Nephron (organoid): Measurements from ENCODE around the gene WWC2.

Experiments used
- H3K27ac Mint-ChIP-seq, 3 experiments: 2 replicates each; pipeline ENCODE4 v1.8.0; 2020; ENCODE audit warnings: mixed read lengths in 3 of 3, mild to moderate bottlenecking in 2 of 3, moderate library complexity in 1 of 3
- H3K27me3 Mint-ChIP-seq: 2 replicates; pipeline ENCODE4 v1.8.0; 2021; ENCODE audit warnings: low read depth, mild to moderate bottlenecking, moderate library complexity, mixed read lengths
- H3K36me3 Mint-ChIP-seq: 2 replicates; pipeline ENCODE4 v1.8.0; 2020; ENCODE audit warnings: low read depth, mixed read lengths
- H3K4me1 Mint-ChIP-seq: 2 replicates; pipeline ENCODE4 v1.8.0; 2020; ENCODE audit warnings: mixed read lengths
- H3K4me3 Mint-ChIP-seq, 3 experiments: 2 replicates each; pipeline ENCODE4 v1.8.0; 2020; ENCODE audit warnings: mild to moderate bottlenecking in 3 of 3, mixed read lengths in 3 of 3, moderate library complexity in 2 of 3
- H3K9me3 Mint-ChIP-seq: 2 replicates; pipeline ENCODE4 v1.8.0; 2020; ENCODE audit warnings: mixed read lengths
- TF ChIP-seq, protein P1 (sequence below), 3 experiments: fragments of 200-600 bp; sonication (generic); IDR thresholded peaks; one replicate each; pipeline ENCODE4 v1.5.0; 2021; ENCODE audit warnings: antibody characterized with exemption in 3 of 3; ENCODE audit not compliant: unreplicated experiment in 3 of 3

The WWC2 gene

DNA sequence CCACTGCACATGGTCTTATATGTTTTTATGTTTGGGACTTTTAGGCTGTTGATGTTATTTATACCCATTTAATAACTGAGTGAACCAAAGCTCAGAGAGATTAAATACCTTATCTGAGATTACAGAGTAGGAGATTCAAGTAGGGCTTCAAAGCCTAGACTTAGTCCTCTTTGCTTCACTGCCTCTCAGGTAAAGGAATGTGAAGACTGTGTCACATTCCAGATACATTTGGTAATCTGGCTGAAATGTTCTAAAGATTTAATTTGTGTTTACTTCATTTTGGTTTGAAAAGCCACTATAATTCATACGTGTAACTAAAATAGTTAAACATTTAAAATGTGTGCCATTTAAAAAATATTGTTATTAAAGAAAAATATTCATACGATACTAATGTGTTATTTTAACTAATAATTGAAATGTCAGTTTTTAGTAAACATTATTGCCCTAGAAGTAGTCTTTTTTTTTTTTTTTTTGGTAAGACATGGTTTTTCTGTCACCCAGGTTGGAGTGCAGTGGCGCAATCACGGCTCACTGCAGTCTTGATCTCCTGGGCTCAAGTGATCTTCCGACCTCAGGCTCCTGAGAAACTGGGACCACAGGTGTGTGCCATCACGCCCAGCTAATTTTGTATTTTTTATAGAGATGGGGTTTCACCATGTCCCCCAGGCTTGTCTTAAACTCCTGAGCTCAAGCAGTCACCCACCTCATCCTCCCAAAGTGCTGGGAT is 54.3 kb downstream of the WWC2 start:
- no peak overlapping the region for H3K4me3 Mint-ChIP-seq
- H3K9me3 Mint-ChIP-seq = no peaks in the 10 kb centered on the region
- no peaks in the 10 kb centered on the region for H3K27me3 Mint-ChIP-seq
- no peak overlapping the region for H3K27ac Mint-ChIP-seq
- TF ChIP-seq, protein P1, sequence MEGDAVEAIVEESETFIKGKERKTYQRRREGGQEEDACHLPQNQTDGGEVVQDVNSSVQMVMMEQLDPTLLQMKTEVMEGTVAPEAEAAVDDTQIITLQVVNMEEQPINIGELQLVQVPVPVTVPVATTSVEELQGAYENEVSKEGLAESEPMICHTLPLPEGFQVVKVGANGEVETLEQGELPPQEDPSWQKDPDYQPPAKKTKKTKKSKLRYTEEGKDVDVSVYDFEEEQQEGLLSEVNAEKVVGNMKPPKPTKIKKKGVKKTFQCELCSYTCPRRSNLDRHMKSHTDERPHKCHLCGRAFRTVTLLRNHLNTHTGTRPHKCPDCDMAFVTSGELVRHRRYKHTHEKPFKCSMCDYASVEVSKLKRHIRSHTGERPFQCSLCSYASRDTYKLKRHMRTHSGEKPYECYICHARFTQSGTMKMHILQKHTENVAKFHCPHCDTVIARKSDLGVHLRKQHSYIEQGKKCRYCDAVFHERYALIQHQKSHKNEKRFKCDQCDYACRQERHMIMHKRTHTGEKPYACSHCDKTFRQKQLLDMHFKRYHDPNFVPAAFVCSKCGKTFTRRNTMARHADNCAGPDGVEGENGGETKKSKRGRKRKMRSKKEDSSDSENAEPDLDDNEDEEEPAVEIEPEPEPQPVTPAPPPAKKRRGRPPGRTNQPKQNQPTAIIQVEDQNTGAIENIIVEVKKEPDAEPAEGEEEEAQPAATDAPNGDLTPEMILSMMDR (IDR thresholded peaks at IDR 0.05; ENCODE audit: unreplicated experiment in 3 of 3) = no peak
- H3K36me3 Mint-ChIP-seq = peaks cover 5% of the 10 kb centered on the region
- H3K4me1 Mint-ChIP-seq = peaks cover 19% of the 10 kb centered on the region

GRCh38 chr4:183154701-183155391 is 55.8 kb downstream of the WWC2 start:
- Mint-ChIP-seq H3K27ac (peak overlapping the region; percentile 37 to 77 (median 72)), H3K9me3 (no peaks in the 10 kb centered on the region), H3K4me3 (peak overlapping the region in 1 of 3 experiments; percentile 22), H3K27me3 (no peaks in the 10 kb centered on the region), H3K4me1 (peaks cover 15% of the 10 kb centered on the region), H3K36me3 (peaks cover 5% of the 10 kb centered on the region)
- TF ChIP-seq, protein P1 (IDR thresholded peaks at IDR 0.05; ENCODE audit: unreplicated experiment in 3 of 3) = no peak

DNA sequence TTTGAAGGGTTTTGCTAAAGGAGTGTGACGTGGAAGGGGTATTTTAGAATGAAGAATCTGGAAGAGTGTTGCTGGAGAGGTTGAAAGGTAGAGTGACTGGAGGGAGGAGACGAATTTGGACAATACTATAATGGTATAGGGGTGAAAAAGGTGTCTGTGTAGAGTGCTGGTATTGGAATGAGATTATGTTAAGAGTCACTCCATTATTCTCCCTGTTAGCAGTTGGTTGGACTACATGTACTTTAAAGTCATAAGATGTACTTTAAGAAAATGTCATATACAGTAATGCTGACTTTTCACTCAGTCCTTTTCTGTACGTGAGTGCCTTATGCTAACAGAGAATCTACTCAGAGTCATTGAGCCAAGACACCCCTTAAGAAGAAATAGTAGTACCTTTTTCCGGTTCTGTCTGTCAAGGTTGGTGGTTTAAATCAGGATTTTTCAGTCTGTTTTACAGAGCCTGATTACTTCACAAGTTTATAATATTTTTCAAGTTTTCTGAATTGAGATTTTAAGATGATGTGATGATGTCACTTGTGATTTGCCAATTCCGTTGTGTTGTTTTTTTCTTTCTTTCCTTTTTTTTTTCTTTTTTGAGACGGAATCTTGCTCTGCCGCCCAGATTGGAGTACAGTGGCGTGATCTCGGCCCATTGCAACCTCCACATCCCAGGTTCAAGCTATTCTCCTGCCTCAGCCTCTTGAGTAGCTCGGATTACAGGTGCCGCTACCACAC is 56.6 kb downstream of the WWC2 start:
- Mint-ChIP-seq H3K4me1 (peaks cover 15% of the 10 kb centered on the region), H3K4me3 (no peak overlapping the region), H3K27ac (peak overlapping the region; percentile 37 to 77 (median 72)), H3K9me3 (no peaks in the 10 kb centered on the region), H3K36me3 (peaks cover 5% of the 10 kb centered on the region), H3K27me3 (no peaks in the 10 kb centered on the region)
- TF ChIP-seq, protein P1 (IDR thresholded peaks at IDR 0.05; ENCODE audit: unreplicated experiment in 3 of 3) = no peak

- no peaks in the 10 kb centered on the region for H3K9me3 Mint-ChIP-seq
- peaks cover 5% of the 10 kb centered on the region for H3K36me3 Mint-ChIP-seq
- TF ChIP-seq, protein P1 (IDR thresholded peaks at IDR 0.05; ENCODE audit: unreplicated experiment in 3 of 3) = no peak
- H3K27ac Mint-ChIP-seq = peak overlapping the region in 2 of 3 experiments; percentile 12 to 34
- H3K4me3 Mint-ChIP-seq = no peak overlapping the region
- H3K4me1 Mint-ChIP-seq = peaks cover 15% of the 10 kb centered on the region
- no peaks in the 10 kb centered on the region for H3K27me3 Mint-ChIP-seq
Measured at GRCh38 chr4:183157215-183157614, 58.2 kb downstream of the WWC2 start.

DNA sequence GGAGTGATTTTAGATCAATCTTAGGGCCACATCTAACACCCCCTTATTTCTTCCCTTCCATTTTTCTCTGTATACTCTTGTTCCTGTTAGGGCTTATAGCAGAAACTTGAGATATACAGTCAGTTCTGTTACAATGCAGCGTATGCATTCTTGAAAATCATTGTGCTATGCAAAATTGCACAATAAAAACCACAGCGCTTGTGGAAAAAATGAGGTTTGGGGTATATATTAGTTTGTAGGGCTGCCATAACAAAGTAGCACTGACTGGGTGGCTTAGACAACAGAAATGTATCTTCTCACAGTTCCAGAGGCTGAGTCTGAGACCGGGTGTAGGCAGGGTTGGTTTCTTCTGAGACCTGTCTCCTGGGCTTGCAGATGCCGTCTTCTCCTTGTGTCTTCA is 59.0 kb downstream of the WWC2 start:
- TF ChIP-seq, protein P1 (IDR thresholded peaks at IDR 0.05; ENCODE audit: unreplicated experiment in 3 of 3) = no peak
- H3K27ac Mint-ChIP-seq = peak overlapping the region in 1 of 3 experiments; percentile 42
- H3K4me3 Mint-ChIP-seq = no peak overlapping the region
- H3K4me1 Mint-ChIP-seq = peaks cover 15% of the 10 kb centered on the region
- no peaks in the 10 kb centered on the region for H3K27me3 Mint-ChIP-seq
- no peaks in the 10 kb centered on the region for H3K9me3 Mint-ChIP-seq
- peaks cover 5% of the 10 kb centered on the region for H3K36me3 Mint-ChIP-seq
